Measurements from ENCODE around the gene MFAP5. TPM values are rescaled to one million over a fixed set of nuclear protein-coding genes. Genes with fewer than 3 reads are reported as not detected.
A peak's percentile ranks its signal among the peaks of the same experiment; 100 is the strongest.

Gene MFAP5
- total and polyA plus RNA-seq, 12 donors = 12.3 to 53.0 (median 25.2) TPM

GRCh38 chr12:8681129-8681884 lies 18.7 kb upstream of the MFAP5 start:
- H3K27ac ChIP-seq = peak overlapping the region in 9 of 10 donors; percentile 20 to 75 (median 61)
- DNase-seq (peak in 1 of 2 donors; percentile 32), ATAC-seq (peak; percentile 27 to 91 (median 79))
- intact Hi-C loops (cut with DNase I) = loop anchor here in 9 of 10 donors (1.0 to 10.0 kb wide), 11 partner anchors 141 to 373 kb away; partner anchors contain the start of gene A2ML1 (in 2 of the 9)
- WGBS, 2 donors = 30 to 41% methylated on average over 11 of the region's 11 CpGs
- H3K27me3 ChIP-seq = no peaks in the 10 kb centered on the region
- H3K9me3 ChIP-seq = peaks cover 0 to 7% (median 0%) of the 10 kb centered on the region in 11 donors
- no peaks in the 10 kb centered on the region for H3K36me3 ChIP-seq
- TF ChIP-seq CTCF (IDR thresholded peaks at IDR 0.05) = no peak
- H3K4me3 ChIP-seq = peak overlapping the region in 4 of 10 donors; percentile 16 to 28 (median 24)
- H3K4me1 ChIP-seq = peaks cover 0 to 25% (median 6%) of the 10 kb centered on the region in 9 donors

- Histone ChIP-seq H3K27ac (peak overlapping the region in 6 of 10 donors; percentile 37 to 75 (median 56)), H3K9me3 (peaks cover 0 to 7% (median 0%) of the 10 kb centered on the region in 11 donors), H3K4me1 (peaks cover 0 to 33% (median 6%) of the 10 kb centered on the region in 9 donors), H3K36me3 (no peaks in the 10 kb centered on the region), H3K27me3 (no peaks in the 10 kb centered on the region), H3K4me3 (no peak overlapping the region)
- peak in 2 of 9 donors; percentile 6 to 23 for TF ChIP-seq CTCF (IDR thresholded peaks at IDR 0.05)
- DNase-seq (no peak), ATAC-seq (no peak)
- WGBS, 2 donors = 73 to 75% methylated on average over 9 of the region's 9 CpGs
- intact Hi-C loops (cut with DNase I) = loop anchor here in 9 of 10 donors (2.0 to 10.0 kb wide), 10 partner anchors 142 to 374 kb away; partner anchors contain the start of gene A2ML1 (in 2 of the 9)
Measured at GRCh38 chr12:8680533-8680932, 17.9 kb upstream of the MFAP5 start.

GRCh38 chr12:8678661-8679111 lies 16.1 kb upstream of the MFAP5 start:
- Histone ChIP-seq H3K4me1 (peaks cover 0 to 41% (median 6%) of the 10 kb centered on the region in 9 donors), H3K27ac (no peak overlapping the region), H3K9me3 (no peaks in the 10 kb centered on the region), H3K27me3 (no peaks in the 10 kb centered on the region), H3K4me3 (no peak overlapping the region), H3K36me3 (no peaks in the 10 kb centered on the region)
- DNase-seq = no peak
- no peak for TF ChIP-seq CTCF (IDR thresholded peaks at IDR 0.05)
- no peak for ATAC-seq
- 71 to 79% methylated on average over 3 of the region's 3 CpGs for WGBS, 2 donors
- intact Hi-C loops (cut with DNase I) = loop anchor here in 1 of 10 donors (10.0 kb wide), 1 partner anchor 356 kb away; no protein-coding TSS in a partner anchor

DNA sequence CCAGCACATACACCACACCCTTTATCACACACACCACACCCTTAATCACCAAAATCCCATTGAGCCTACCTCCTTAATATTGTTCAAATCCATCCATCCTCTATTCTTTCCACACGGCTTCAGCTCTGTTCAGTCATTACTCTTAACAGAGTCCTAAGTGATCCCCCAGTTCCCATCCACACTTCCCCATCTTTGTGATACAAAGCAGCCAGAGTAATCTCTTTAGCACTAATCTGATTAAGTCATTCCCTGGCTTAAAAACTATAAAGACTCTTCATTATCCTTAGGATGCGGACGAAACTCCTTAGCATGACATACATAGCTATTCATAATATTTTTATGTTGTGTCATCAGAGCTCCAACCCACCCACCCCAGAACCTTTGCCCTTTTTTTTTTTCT lies 14.7 kb upstream of the MFAP5 start:
- H3K4me1 ChIP-seq = peaks cover 0 to 39% (median 6%) of the 10 kb centered on the region in 9 donors
- WGBS, 2 donors = 90 to 91% methylated on average over 3 of the region's 3 CpGs
- no peak overlapping the region for H3K4me3 ChIP-seq
- no peaks in the 10 kb centered on the region for H3K36me3 ChIP-seq
- DNase-seq (no peak), ATAC-seq (no peak)
- H3K9me3 ChIP-seq = no peaks in the 10 kb centered on the region
- intact Hi-C loops (cut with DNase I) = loop anchor here in 1 of 10 donors (10.0 kb wide), 1 partner anchor 357 kb away; no protein-coding TSS in a partner anchor
- no peak for TF ChIP-seq CTCF (IDR thresholded peaks at IDR 0.05)
- H3K27me3 ChIP-seq = no peaks in the 10 kb centered on the region
- H3K27ac ChIP-seq = no peak overlapping the region
